ENCODE measurements around the gene EPPIN. TPM values are rescaled to one million over a fixed set of nuclear protein-coding genes. Genes with fewer than 3 reads are reported as not detected.

The EPPIN gene
- polyA plus RNA-seq, 1 donor (not counting 4 experiments of a cell fraction or from before 2014, with no cell fraction given) = not detected

GRCh38 chr20:45548410-45548809, 1.2 kb upstream of the EPPIN start:
- no peaks in the 10 kb centered on the region for H4K20me1 ChIP-seq (ENCODE audit: control insufficient read depth, extremely low read depth, insufficient read depth, low read length)
- no peak overlapping the region for H3K27ac ChIP-seq (ENCODE audit: control insufficient read depth, insufficient read depth, low read length)
- H3K4me1 ChIP-seq (ENCODE audit: control insufficient read depth, extremely low read depth, insufficient read depth, low read length) = no peaks in the 10 kb centered on the region
- TF ChIP-seq EZH2 (IDR thresholded peaks at IDR 0.05; ENCODE audit: low read length) (no peak), CTCF (optimal IDR thresholded peaks at IDR 0.05 in 1 of 3, IDR thresholded peaks at IDR 0.05 in 1 of 3, conservative IDR thresholded peaks at IDR 0.05 in 1 of 3; ENCODE audit: extremely low read depth in 1 of 3, insufficient read depth in 2 of 3, low read length in 3 of 3) (no peak)
- peaks cover 9% of the 10 kb centered on the region for H3K27me3 ChIP-seq (ENCODE audit: control insufficient read depth, extremely low read depth, insufficient read depth, low read length)
- FAIRE-seq (no peak), DNase-seq (ENCODE audit: low read depth, low spot score) (no peak)
- no peak overlapping the region for H3K4me3 ChIP-seq (ENCODE audit: control insufficient read depth in 2 of 3, extremely low read depth in 1 of 3, insufficient read depth in 2 of 3, low read depth in 1 of 3, low read length in 3 of 3)
- H3K36me3 ChIP-seq (ENCODE audit: control insufficient read depth in 2 of 2, extremely low read depth in 1 of 2, insufficient read depth in 2 of 2, low read length in 2 of 2) = no peaks in the 10 kb centered on the region
- dilution Hi-C loops (cut with MboI; ENCODE audit: extremely low pct_ligation_motif_present, low sequenced_read_pairs) = no loop called here
- no peaks in the 10 kb centered on the region for H3K79me2 ChIP-seq (ENCODE audit: control insufficient read depth, insufficient read depth, low read length)
- no peak overlapping the region for H3K9ac ChIP-seq (ENCODE audit: control insufficient read depth, extremely low read depth, insufficient read depth, low read length)
- H2AFZ ChIP-seq (ENCODE audit: control insufficient read depth, low read length) = no peak overlapping the region
- no peaks in the 10 kb centered on the region for H3K9me3 ChIP-seq (ENCODE audit: control insufficient read depth, low read depth, low read length)
- no peaks in the 10 kb centered on the region for H3K9me1 ChIP-seq (ENCODE audit: control insufficient read depth, extremely low read depth, insufficient read depth, low read length)
- no peak overlapping the region for H3K4me2 ChIP-seq (ENCODE audit: control insufficient read depth, extremely low read depth, insufficient read depth, low read depth, low read length)

- no peaks in the 10 kb centered on the region for H3K79me2 ChIP-seq (ENCODE audit: control insufficient read depth, insufficient read depth, low read length)
- H3K27me3 ChIP-seq (ENCODE audit: control insufficient read depth, extremely low read depth, insufficient read depth, low read length) = peaks cover 21% of the 10 kb centered on the region
- TF ChIP-seq EZH2 (IDR thresholded peaks at IDR 0.05; ENCODE audit: low read length) (no peak), CTCF (optimal IDR thresholded peaks at IDR 0.05 in 1 of 3, IDR thresholded peaks at IDR 0.05 in 1 of 3, conservative IDR thresholded peaks at IDR 0.05 in 1 of 3; ENCODE audit: extremely low read depth in 1 of 3, insufficient read depth in 2 of 3, low read length in 3 of 3) (peak; percentile 30 to 44 (median 33))
- H3K4me3 ChIP-seq (ENCODE audit: control insufficient read depth in 2 of 3, extremely low read depth in 1 of 3, insufficient read depth in 2 of 3, low read depth in 1 of 3, low read length in 3 of 3) = no peak overlapping the region
- dilution Hi-C loops (cut with MboI; ENCODE audit: extremely low pct_ligation_motif_present, low sequenced_read_pairs) = no loop called here
- H3K4me2 ChIP-seq (ENCODE audit: control insufficient read depth, extremely low read depth, insufficient read depth, low read depth, low read length) = no peak overlapping the region
- no peak overlapping the region for H3K9ac ChIP-seq (ENCODE audit: control insufficient read depth, extremely low read depth, insufficient read depth, low read length)
- no peak for FAIRE-seq
- no peaks in the 10 kb centered on the region for H3K9me3 ChIP-seq (ENCODE audit: control insufficient read depth, low read depth, low read length)
- no peak overlapping the region for H2AFZ ChIP-seq (ENCODE audit: control insufficient read depth, low read length)
- H3K4me1 ChIP-seq (ENCODE audit: control insufficient read depth, extremely low read depth, insufficient read depth, low read length) = no peaks in the 10 kb centered on the region
- H3K36me3 ChIP-seq (ENCODE audit: control insufficient read depth in 2 of 2, extremely low read depth in 1 of 2, insufficient read depth in 2 of 2, low read length in 2 of 2) = no peaks in the 10 kb centered on the region
- DNase-seq (ENCODE audit: low read depth, low spot score) = no peak
- no peak overlapping the region for H3K27ac ChIP-seq (ENCODE audit: control insufficient read depth, insufficient read depth, low read length)
- H3K9me1 ChIP-seq (ENCODE audit: control insufficient read depth, extremely low read depth, insufficient read depth, low read length) = no peaks in the 10 kb centered on the region
- no peaks in the 10 kb centered on the region for H4K20me1 ChIP-seq (ENCODE audit: control insufficient read depth, extremely low read depth, insufficient read depth, low read length)
Measured at GRCh38 chr20:45545754-45546453, 1.3 kb downstream of the EPPIN start.
